ENCODE data around the gene KCNIP3. TPM values are rescaled to one million over a fixed set of nuclear protein-coding genes. Genes with fewer than 3 reads are reported as not detected.

The KCNIP3 gene
- polyA plus RNA-seq, 1 of the 3 experiments (the other 2 are of a cell fraction) = 0.97 TPM

GRCh38 chr2:95310651-95311050 is 13.5 kb downstream of the KCNIP3 start (continued):
- TF ChIP-seq USF1 (IDR thresholded peaks at IDR 0.05; ENCODE audit: borderline replicate concordance, low read depth) (no peak), NFIC (IDR thresholded peaks at IDR 0.05; ENCODE audit: borderline replicate concordance) (no peak), NRF1 (IDR thresholded peaks at IDR 0.05; ENCODE audit: low read depth, low read length) (no peak), RAD21 (IDR thresholded peaks at IDR 0.05; ENCODE audit: low read length) (no peak), TAF1 (IDR thresholded peaks at IDR 0.05; ENCODE audit: borderline replicate concordance, low read depth, low read length) (no peak)
- TF ChIP-seq, protein P1, sequence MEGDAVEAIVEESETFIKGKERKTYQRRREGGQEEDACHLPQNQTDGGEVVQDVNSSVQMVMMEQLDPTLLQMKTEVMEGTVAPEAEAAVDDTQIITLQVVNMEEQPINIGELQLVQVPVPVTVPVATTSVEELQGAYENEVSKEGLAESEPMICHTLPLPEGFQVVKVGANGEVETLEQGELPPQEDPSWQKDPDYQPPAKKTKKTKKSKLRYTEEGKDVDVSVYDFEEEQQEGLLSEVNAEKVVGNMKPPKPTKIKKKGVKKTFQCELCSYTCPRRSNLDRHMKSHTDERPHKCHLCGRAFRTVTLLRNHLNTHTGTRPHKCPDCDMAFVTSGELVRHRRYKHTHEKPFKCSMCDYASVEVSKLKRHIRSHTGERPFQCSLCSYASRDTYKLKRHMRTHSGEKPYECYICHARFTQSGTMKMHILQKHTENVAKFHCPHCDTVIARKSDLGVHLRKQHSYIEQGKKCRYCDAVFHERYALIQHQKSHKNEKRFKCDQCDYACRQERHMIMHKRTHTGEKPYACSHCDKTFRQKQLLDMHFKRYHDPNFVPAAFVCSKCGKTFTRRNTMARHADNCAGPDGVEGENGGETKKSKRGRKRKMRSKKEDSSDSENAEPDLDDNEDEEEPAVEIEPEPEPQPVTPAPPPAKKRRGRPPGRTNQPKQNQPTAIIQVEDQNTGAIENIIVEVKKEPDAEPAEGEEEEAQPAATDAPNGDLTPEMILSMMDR (IDR thresholded peaks at IDR 0.05) = no peak

GRCh38 chr2:95311815-95312542 is 14.8 kb downstream of the KCNIP3 start:
- Histone ChIP-seq H4K20me1 (ENCODE audit: insufficient read depth) (no peaks in the 10 kb centered on the region), H3K79me2 (ENCODE audit: insufficient read depth) (no peaks in the 10 kb centered on the region), H3K4me3 (ENCODE audit: low read depth in 2 of 2, low read length in 1 of 2) (no peak overlapping the region), H3K4me2 (no peak overlapping the region), H3F3A (replicated peaks; ENCODE audit: insufficient read depth) (no peaks in the 10 kb centered on the region), H3K9me2 (no peaks in the 10 kb centered on the region), H3K27ac (ENCODE audit: low read depth in 2 of 2, low read length in 1 of 2) (no peak overlapping the region), H2AFZ (ENCODE audit: low read depth) (no peak overlapping the region), H3K27me3 (ENCODE audit: insufficient read depth) (no peaks in the 10 kb centered on the region; the same call in 1 of the 2 replicates), H3K4me1 (ENCODE audit: control insufficient read depth in 1 of 2, insufficient read depth in 2 of 2, low read depth in 1 of 2, low read length in 1 of 2) (no peaks in the 10 kb centered on the region), H3K36me3 (replicated peaks in 1 of 2; ENCODE audit: control insufficient read depth in 1 of 2, insufficient read depth in 2 of 2, low read length in 1 of 2) (no peaks in the 10 kb centered on the region), H3K9me3 (no peaks in the 10 kb centered on the region), H3K9ac (no peak overlapping the region)
- WGBS (ENCODE audit: low lambda C conversion rate) = 49% methylated on average over 17 of the region's 26 CpGs
- ChIA-PET CTCF (interaction anchor here (6.8 kb wide), 1 partner anchor 80 kb away, joined by 90 read pairs; no protein-coding TSS in a partner anchor), POLR2A (interaction anchor here (0.7 kb wide), 1 partner anchor 105 kb away, joined by 3 read pairs; no protein-coding TSS in a partner anchor)
- no peak for TF ChIP-seq TAF1 (IDR thresholded peaks at IDR 0.05; ENCODE audit: borderline replicate concordance, low read depth, low read length)
- no peak for TF ChIP-seq USF1 (IDR thresholded peaks at IDR 0.05; ENCODE audit: borderline replicate concordance, low read depth)
- TF ChIP-seq REST (IDR thresholded peaks at IDR 0.05; ENCODE audit: low read depth, low read length) = no peak
- no peak for TF ChIP-seq MEF2A (IDR thresholded peaks at IDR 0.05; ENCODE audit: borderline replicate concordance, low read depth)
- TF ChIP-seq RCOR1 (IDR thresholded peaks at IDR 0.05; ENCODE audit: low read length) = no peak
- TF ChIP-seq FOSL2 (IDR thresholded peaks at IDR 0.05; ENCODE audit: borderline replicate concordance, low read depth) = no peak
- TF ChIP-seq ZBTB33 (IDR thresholded peaks at IDR 0.05; ENCODE audit: borderline replicate concordance, low read depth) = no peak
- TF ChIP-seq FOXM1 (IDR thresholded peaks at IDR 0.05; ENCODE audit: low read depth) = no peak
- TF ChIP-seq NRF1 (IDR thresholded peaks at IDR 0.05; ENCODE audit: low read depth, low read length) = no peak
- TF ChIP-seq TEAD4 (IDR thresholded peaks at IDR 0.05; ENCODE audit: borderline replicate concordance, insufficient read depth) = no peak
- TF ChIP-seq EZH2phosphoT487 (IDR thresholded peaks at IDR 0.05; ENCODE audit: borderline replicate concordance, low read depth) = no peak
- no peak for TF ChIP-seq GATA2 (CRISPR knock-in tag; IDR thresholded peaks at IDR 0.05)
- no peak for TF ChIP-seq FOXJ3 (CRISPR knock-in tag; IDR thresholded peaks at IDR 0.05)
- TF ChIP-seq RXRA (IDR thresholded peaks at IDR 0.05; ENCODE audit: borderline replicate concordance, low read depth) = no peak
- TF ChIP-seq, protein P2, sequence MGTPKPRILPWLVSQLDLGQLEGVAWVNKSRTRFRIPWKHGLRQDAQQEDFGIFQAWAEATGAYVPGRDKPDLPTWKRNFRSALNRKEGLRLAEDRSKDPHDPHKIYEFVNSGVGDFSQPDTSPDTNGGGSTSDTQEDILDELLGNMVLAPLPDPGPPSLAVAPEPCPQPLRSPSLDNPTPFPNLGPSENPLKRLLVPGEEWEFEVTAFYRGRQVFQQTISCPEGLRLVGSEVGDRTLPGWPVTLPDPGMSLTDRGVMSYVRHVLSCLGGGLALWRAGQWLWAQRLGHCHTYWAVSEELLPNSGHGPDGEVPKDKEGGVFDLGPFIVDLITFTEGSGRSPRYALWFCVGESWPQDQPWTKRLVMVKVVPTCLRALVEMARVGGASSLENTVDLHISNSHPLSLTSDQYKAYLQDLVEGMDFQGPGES (IDR thresholded peaks at IDR 0.05; ENCODE audit: low read depth, low read length) = no peak
- DNase-seq = no peak
